HL-60/S4 (cell line): ENCODE data around the gene GRHL1.
"Not testable (repeated sequence)": the region's sequence is repeated elsewhere in the genome, so short reads cannot be mapped to it uniquely, and the experiment has no call there.

Experiments used
- in situ Hi-C: fragments of 300-500 bp; cut with MboI; formaldehyde crosslinking; loops from 2 replicates; pipeline ENCODE4 v1.14.3; 2022; ENCODE audit warnings: low sequenced_read_pairs

Gene GRHL1

DNA sequence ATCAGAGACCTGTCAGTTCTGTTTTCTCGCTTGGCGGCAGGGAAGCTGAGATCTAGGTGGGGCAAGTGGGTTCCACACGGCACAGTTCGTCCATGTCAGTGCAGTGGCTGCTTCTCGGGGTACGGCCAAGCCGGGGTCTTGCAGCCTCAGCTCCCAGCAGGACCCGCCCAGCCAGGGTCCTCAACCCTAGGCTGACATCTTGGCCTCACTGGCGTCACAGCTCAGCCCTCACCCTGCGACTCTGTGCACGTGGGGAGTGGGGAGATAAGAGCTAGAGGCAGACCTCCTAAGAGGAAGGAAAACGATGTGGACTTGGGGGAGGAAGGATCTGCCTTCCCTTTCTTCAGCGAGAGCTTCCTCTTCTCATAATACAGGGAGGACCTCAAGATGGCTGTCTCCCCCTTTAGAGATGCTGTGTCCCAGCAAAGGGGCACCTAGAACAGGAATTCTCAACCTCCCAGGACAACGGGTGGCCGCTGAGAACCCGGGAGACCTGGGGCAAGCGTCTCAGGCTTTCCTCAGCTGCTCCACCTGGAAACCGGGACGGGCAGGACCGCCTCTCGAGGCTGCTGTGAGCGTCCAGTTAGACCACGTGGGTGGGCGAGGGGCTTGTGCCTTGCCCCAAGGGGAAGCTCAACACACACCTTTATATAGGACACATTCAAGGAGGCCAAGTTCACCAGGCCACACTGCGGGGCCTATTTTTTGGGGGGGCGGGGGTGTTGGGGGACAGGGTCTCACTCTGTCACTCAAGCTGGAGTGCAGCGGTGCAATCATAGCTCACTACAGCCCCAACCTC is 68.3 kb downstream of the GRHL1 start:
- in situ Hi-C loops: no loop called here

- in situ Hi-C loops: no loop called here
Observed at GRCh38 chr2:10022041-10022421, 70.5 kb downstream of the GRHL1 start.

DNA sequence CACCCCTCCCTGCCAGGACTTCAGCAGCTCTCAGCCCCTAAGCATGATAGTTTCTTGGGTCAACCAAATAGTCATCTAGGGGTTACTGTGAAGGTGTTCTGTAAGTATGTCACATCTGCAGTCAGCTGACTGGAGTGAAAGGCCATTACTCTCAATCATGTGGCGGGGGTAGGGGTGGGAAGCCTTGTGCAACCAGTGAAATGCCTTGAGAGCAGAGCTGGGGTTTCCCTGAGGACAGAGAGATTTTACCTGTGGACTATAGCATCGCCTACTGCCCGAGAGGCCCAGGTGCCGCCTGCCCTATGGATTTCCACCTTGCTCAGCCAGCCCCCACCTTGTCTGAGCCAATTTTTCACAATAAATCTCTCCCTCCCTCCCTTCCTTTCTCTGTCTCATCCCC is 71.0 kb downstream of the GRHL1 start:
- in situ Hi-C loops: no loop called here

DNA sequence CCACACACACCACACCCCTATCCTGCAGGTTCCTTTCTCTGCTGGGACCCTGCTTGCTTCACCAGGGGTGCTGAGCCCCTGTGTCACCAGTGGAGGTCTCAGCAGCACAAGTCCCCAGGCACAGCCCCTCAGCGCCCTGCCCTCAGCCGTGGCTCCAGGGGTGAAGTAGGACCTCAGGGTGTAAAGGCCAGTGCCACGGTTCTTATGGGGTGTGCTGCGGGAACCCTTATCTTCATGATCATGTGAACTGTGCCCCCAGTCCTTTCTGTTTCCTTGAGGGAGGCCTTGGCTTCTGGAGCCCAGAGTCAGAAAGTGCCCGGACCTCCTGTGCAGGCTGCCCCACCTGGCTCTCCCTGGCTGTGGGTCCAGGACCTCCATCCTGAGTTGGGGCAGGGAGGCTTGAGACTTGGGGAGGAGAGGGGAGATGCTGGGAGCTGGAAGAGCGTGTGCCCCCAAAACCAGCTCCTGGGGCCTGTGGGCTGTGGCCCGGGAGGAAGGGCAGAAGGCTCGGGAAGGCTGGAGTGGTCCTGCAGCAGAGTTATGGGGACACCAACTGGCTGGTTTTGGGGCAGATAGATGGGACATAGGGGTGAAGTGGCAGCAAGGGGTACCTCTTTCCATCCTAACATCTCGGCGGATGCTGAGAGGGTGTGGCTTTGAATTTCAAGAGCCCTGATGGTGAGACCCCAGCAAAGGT is 71.6 kb downstream of the GRHL1 start:
- in situ Hi-C loops: no loop called here

- in situ Hi-C loops: no loop called here
Observed at GRCh38 chr2:10026940-10027569, 75.6 kb downstream of the GRHL1 start.

- in situ Hi-C loops: no loop called here
Observed at GRCh38 chr2:10027660-10028330, 76.3 kb downstream of the GRHL1 start.

GRCh38 chr2:10028407-10028987 is 77.0 kb downstream of the GRHL1 start:
- in situ Hi-C loops: no loop called here

- in situ Hi-C loops: no loop called here
Observed at GRCh38 chr2:10028988-10029874, 77.7 kb downstream of the GRHL1 start.

- in situ Hi-C loops: no loop called here
Observed at GRCh38 chr2:10029875-10030223, 78.4 kb downstream of the GRHL1 start.

DNA sequence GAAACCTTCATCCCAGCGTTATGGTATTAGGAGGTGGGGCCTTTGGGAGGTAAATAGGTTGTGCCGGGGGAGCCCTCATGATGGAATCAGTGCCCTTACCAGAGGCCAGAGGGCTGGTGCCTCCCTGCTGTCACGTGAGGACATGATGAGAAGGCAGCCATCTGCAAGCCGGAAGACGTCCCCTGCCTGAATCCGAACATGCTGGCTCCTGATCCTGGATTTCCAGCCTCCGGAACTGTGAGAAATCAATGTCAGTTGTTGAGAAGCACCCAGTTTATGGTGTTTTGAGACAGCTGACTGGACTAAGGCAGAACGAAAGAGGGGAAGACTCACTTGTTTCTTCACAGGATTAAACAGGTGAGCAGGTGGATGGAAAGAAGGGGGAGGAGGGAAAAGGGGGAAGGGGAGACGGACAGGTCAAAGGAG is 78.8 kb downstream of the GRHL1 start:
- in situ Hi-C loops: no loop called here

GRCh38 chr2:10030798-10031197 is 79.3 kb downstream of the GRHL1 start:
- in situ Hi-C loops: not testable (repeated sequence)

DNA sequence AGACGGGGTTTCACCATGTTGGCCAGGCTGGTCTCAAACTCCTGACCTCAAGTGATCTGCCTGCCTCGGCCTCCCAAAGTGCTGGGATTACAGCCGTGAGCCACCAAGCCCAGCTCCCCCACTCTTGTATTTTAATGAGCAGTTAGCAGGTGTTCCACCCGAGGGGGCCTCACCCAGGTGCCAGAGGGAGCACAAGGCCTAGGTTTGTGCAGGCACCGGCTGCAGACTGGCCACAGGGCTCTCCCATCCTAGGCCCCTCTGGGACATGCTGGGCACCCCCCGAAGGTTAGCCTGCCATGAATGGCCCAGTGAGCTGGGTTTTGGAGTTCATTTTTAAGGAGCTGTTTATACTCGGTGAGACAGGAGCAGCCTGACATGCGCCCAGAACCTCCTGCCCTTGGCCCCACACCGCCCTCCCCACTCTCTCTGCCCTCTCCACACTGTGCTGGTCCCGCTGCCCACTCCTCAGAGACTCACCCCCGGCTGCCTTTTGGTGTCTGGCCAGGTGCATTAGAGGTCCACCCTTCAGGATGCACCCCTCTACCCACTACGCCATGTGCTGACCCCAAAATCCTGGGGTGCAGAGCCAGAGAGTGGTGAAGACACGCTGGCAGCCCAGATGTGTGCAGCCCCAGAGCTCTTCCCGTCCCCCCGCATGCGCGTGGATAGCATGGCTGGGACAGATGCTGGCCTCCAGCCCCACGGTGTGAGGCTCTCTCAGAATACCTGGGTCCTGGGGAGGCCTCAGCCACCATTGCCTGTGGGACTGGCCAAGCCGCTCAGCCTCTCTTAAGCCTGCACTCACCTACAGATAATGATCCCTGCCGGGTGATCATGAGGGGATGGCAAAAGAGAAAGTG is 80.6 kb downstream of the GRHL1 start:
- in situ Hi-C loops: no loop called here

- in situ Hi-C loops: no loop called here
Observed at GRCh38 chr2:10032746-10033105, 81.2 kb downstream of the GRHL1 start.

- in situ Hi-C loops: no loop called here
Observed at GRCh38 chr2:10033251-10034006, 81.9 kb downstream of the GRHL1 start.

DNA sequence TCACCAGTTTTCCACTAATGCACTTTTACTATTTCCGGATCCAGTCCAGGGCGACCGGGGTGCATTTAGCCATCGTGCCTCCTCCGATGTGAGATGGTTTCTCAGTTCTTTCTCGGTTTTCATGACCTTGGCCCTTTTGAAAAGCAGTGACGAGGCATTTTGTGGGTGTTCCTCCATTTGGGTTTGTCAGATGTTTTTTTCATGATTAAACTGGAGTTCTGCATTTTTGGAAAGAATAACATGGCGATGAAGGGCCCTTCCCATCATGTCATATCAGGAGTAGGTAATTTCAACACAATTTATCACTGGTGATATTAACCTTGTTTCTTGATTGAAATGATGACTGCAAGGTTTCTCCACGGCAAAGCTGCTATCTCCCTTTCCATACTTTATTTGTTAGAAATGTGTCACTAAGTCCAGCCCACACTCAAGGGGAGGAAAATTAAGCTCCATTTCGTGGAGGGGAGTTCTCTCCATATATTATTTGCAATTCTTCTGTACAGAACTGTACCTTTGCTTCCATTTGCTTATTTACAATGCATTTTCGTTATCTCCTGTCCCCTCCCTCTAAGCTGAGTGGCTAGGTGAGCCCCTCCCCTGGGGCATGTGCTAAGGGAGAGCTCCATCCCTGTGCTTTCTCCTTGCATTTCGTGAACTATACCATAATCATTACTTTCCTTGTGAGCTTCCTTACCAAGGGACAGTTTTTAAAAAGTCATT is 83.0 kb downstream of the GRHL1 start:
- in situ Hi-C loops: no loop called here

DNA sequence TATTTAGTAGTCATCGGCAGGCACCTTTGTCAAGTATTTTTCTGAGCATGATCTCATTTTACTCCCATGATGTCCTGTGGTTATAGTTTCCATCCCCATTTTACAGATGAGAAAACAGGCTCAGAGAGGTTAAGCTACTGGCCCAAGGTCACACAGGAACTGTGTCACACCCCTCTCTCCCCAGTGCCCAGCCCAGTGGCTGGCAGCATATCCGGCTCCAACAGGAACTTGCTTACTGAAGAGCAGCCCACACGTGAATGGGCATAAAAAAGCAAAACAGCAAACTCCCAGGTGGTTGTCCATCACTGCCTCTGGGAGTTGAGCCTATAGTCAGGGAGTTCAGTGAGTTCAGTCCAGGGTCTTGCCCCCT is 83.5 kb downstream of the GRHL1 start:
- in situ Hi-C loops: no loop called here

GRCh38 chr2:10035633-10036032 is 84.1 kb downstream of the GRHL1 start:
- in situ Hi-C loops: no loop called here
